Activated naive CD4-positive, alpha-beta T cell treated with anti-CD3 and anti-CD28 coated beads for 36 hours (primary cell): ENCODE data around the gene DNMT3L. TPM values are rescaled to one million over a fixed set of nuclear protein-coding genes. Genes with fewer than 3 reads are reported as not detected.

Experiments
- total RNA-seq, 2 experiments: library from RNA; stranded (reverse); gene quantifications; one replicate each; pipeline ENCODE4 v1.2.3, GENCODE V29; 2021

DNMT3L gene
- total RNA-seq, 2 experiments from 2014 or later = not detected

Other genes with a start within 250 kb of the DNMT3L start
- gene TRAPPC10, start 249.6 kb downstream of the DNMT3L start, total RNA-seq = 10 to 100 TPM; 37.1 to 38.6 TPM
- 10 to 100 TPM; 29.6 to 30.9 TPM for gene PWP2, start 154.5 kb downstream of the DNMT3L start, total RNA-seq
- gene GATD3, start 128.2 kb downstream of the DNMT3L start, total RNA-seq = 10 to 100 TPM; 21.3 to 27.4 TPM
- gene ICOSLG, start 21.0 kb downstream of the DNMT3L start, total RNA-seq = 1 to 10 TPM; 1.4 to 1.9 TPM
- gene AIRE, start 24.0 kb upstream of the DNMT3L start, total RNA-seq = not detected
- 100 to 1,000 TPM; 166 to 171 TPM for gene PFKL, start 38.2 kb upstream of the DNMT3L start, total RNA-seq
- 10 to 100 TPM; 13.2 to 14.8 TPM for gene CFAP410, start 77.5 kb upstream of the DNMT3L start, total RNA-seq
- 1 to 10 TPM; 2.5 to 3.5 TPM for gene TRPM2, start 91.7 kb upstream of the DNMT3L start, total RNA-seq
- gene LRRC3, start 193.6 kb upstream of the DNMT3L start, total RNA-seq = 1 to 10 TPM; 2.5 to 2.8 TPM